NCI-H82 treated with DMSO at 0.1 percent for 48 hours (cell line): ENCODE data around the gene NXN.
"Not testable (repeated sequence)": the region's sequence is repeated elsewhere in the genome, so short reads cannot be mapped to it uniquely, and the experiment has no call there.

Experiments
- DNase-seq: peaks from one replicate; lab custom pipeline; 2025; ENCODE audit not compliant: unreplicated experiment; lab: John Stamatoyannopoulos, UW

Gene NXN

GRCh38 chr17:956905-957304, 22.7 kb downstream of the NXN start:
- no peak for DNase-seq

GRCh38 chr17:954431-955164, 25.0 kb downstream of the NXN start:
- DNase-seq: no peak

- DNase-seq: no peak
These were observed 25.8 kb downstream of the NXN start for GRCh38 chr17:953767-954166.

GRCh38 chr17:952592-952991, 27.0 kb downstream of the NXN start:
- not testable (repeated sequence) for DNase-seq

GRCh38 chr17:951325-952132, 28.0 kb downstream of the NXN start:
- no peak for DNase-seq

GRCh38 chr17:949623-950303, 29.8 kb downstream of the NXN start:
- DNase-seq: no peak

- DNase-seq: no peak
These were observed 31.2 kb downstream of the NXN start for GRCh38 chr17:948284-948852.

- DNase-seq: no peak
These were observed 32.9 kb downstream of the NXN start for GRCh38 chr17:946510-947236.

GRCh38 chr17:945672-946071, 33.9 kb downstream of the NXN start:
- no peak for DNase-seq

GRCh38 chr17:944266-944826, 35.2 kb downstream of the NXN start:
- no peak for DNase-seq

- no peak for DNase-seq
These were observed 44.1 kb downstream of the NXN start for GRCh38 chr17:935485-935884.

GRCh38 chr17:933312-934073, 46.1 kb downstream of the NXN start:
- DNase-seq: no peak

- no peak for DNase-seq
These were observed 49.3 kb downstream of the NXN start for GRCh38 chr17:930258-930657.

- DNase-seq: peak; percentile 15
These were observed 50.0 kb downstream of the NXN start for GRCh38 chr17:929586-929985.

GRCh38 chr17:927611-928461, 51.7 kb downstream of the NXN start:
- DNase-seq: no peak

GRCh38 chr17:925817-926216, 53.8 kb downstream of the NXN start:
- DNase-seq: no peak

GRCh38 chr17:924711-925475, 54.7 kb downstream of the NXN start:
- DNase-seq: no peak

GRCh38 chr17:924306-924705, 55.3 kb downstream of the NXN start:
- not testable (repeated sequence) for DNase-seq
